Kidney (tissue), 14 donors: ENCODE data around the gene SCN4A. TPM values are rescaled to one million over a fixed set of nuclear protein-coding genes. Genes with fewer than 3 reads are reported as not detected.

Source experiments
- DNase-seq, 5 donors: peaks; one replicate each; pipeline ENCODE4 v3.0.0-alpha.2; 2013 to 2020
- FAIRE-seq: peaks from 2 replicates; lab custom pipeline; 2012; peaks lifted over from hg19 to GRCh38; lab: Jason Lieb, UNC
- H3K27ac ChIP-seq, 2 donors: one replicate each; pipeline ENCODE4 v1.7.0; 2013; ENCODE audit warnings: low read depth in 2 of 2, low read length in 2 of 2, inconsistent platforms in 1 of 2
- H3K27me3 ChIP-seq: one replicate; pipeline ENCODE4 v1.7.1; 2013; ENCODE audit warnings: low read length, inconsistent platforms; ENCODE audit not compliant: control insufficient read depth, insufficient read depth
- H3K36me3 ChIP-seq, 3 donors: one replicate each; pipeline versions ENCODE4 v1.7.0 to v1.7.1; 2013; ENCODE audit warnings: low read length in 3 of 3, control low read depth in 1 of 3, inconsistent platforms in 1 of 3; ENCODE audit not compliant: insufficient read depth in 3 of 3, control insufficient read depth in 2 of 3
- H3K4me1 ChIP-seq, 3 donors: one replicate each; pipeline versions ENCODE4 v1.7.0 to v1.7.1; 2013; ENCODE audit warnings: low read length in 3 of 3, inconsistent platforms in 1 of 3, low read depth in 1 of 3; ENCODE audit not compliant: control insufficient read depth in 2 of 3, insufficient read depth in 2 of 3
- H3K4me3 ChIP-seq, 3 donors: one replicate each; pipeline versions ENCODE4 v1.7.0 to v1.8.1; 2013; ENCODE audit warnings: low read length in 3 of 3, control low read depth in 1 of 3, inconsistent platforms in 1 of 3
- H3K9ac ChIP-seq, 3 donors: one replicate each; pipeline versions ENCODE4 v1.7.0 to v1.7.1; 2013; ENCODE audit warnings: low read length in 3 of 3, control low read depth in 1 of 3, inconsistent platforms in 1 of 3
- H3K9me3 ChIP-seq, 3 donors: one replicate each; pipeline versions ENCODE4 v1.7.0 to v1.7.1; 2013; ENCODE audit warnings: low read length in 3 of 3, control low read depth in 1 of 3, inconsistent platforms in 1 of 3; ENCODE audit not compliant: control insufficient read depth in 2 of 3, insufficient read depth in 1 of 3
- intact Hi-C: fragments of 100-400 bp; cut with DNase I; formaldehyde crosslinking; loops from one replicate; pipeline ENCODE4 v1.11.1; 2022
- polyA plus RNA-seq: library from polyadenylated mRNA; stranded (reverse); fragments of 350-450 nt; fragmentation: Illumina TruSeq; extraction: RNeasy Lipid Tissue Mini Kit (QIAGEN cat#74804); gene quantifications from one replicate; pipeline ENCODE4 v1.2.3, GENCODE V29; 2014; ENCODE audit warnings: low read depth, low replicate concordance; ENCODE audit not compliant: insufficient read depth
- total RNA-seq: library from RNA; stranded (reverse); fragmentation: NEBNext Ultra II Directional; extraction: Animal tissue kit (Norgen Biotek cat#: 25700); gene quantifications from one replicate; pipeline ENCODE4 v1.2.1, GENCODE V29; 2021
- TF ChIP-seq, protein P1 (sequence below): IDR thresholded peaks from 3 replicates; pipeline ENCODE4 v1.5.1; 2012; ENCODE audit warnings: mild to moderate bottlenecking, moderate library complexity, borderline replicate concordance; ENCODE audit not compliant: insufficient read depth; ENCODE audit errors: extremely low read depth
- donor health status: control.
- donor health status: control.
- donor health status: control.
- donor health status: control.
- donor health status: control.
- donor health status: DM: yes; HTN: yes; CAD: no.
- donor health status: Normal renal cell carcinoma (clear cell type).

Gene SCN4A
- total and polyA plus RNA-seq, 2 donors from 2014 or later: 0.19 to 3.4 TPM

DNA sequence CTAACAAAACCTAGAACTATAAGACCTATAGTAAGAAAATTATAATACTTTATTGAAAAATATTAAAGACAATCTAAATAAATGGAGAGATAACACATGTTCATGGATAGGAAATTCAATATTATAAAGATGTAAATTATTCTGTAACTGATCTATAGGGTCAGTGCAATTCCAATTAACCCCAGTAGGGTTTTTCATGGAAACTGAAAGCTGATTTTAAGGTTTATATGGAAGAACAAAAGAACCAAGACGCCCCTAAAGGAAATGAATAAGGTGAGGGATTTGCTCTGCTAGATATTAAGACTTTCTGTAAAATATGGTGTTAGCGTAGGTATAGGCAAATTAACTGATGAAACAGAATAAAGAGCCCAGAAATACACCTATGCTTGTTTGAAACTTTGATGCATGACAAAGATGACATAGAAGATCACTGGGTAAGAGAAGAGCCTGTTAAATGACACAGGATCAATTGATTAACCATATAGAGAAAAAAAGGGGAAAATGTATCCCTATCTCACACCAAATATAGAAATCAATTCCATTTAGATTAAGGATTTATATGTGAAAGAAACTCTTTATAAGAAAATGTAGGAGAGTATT, 44.8 kb upstream of the SCN4A start:
- FAIRE-seq (no peak), DNase-seq (no peak)
- intact Hi-C loops: loop anchor here (10.0 kb wide), 1 partner anchor 103 kb away; the partner anchor contains the start of genes CSHL1 and GH1
- Histone ChIP-seq H3K27me3 (no peaks in the 10 kb centered on the region), H3K27ac (no peak overlapping the region), H3K36me3 (no peaks in the 10 kb centered on the region), H3K4me3 (no peak overlapping the region), H3K9me3 (no peaks in the 10 kb centered on the region), H3K4me1 (peaks cover 0 to 4% (median 0%) of the 10 kb centered on the region in 3 donors), H3K9ac (no peak overlapping the region)
- TF ChIP-seq, protein P1, sequence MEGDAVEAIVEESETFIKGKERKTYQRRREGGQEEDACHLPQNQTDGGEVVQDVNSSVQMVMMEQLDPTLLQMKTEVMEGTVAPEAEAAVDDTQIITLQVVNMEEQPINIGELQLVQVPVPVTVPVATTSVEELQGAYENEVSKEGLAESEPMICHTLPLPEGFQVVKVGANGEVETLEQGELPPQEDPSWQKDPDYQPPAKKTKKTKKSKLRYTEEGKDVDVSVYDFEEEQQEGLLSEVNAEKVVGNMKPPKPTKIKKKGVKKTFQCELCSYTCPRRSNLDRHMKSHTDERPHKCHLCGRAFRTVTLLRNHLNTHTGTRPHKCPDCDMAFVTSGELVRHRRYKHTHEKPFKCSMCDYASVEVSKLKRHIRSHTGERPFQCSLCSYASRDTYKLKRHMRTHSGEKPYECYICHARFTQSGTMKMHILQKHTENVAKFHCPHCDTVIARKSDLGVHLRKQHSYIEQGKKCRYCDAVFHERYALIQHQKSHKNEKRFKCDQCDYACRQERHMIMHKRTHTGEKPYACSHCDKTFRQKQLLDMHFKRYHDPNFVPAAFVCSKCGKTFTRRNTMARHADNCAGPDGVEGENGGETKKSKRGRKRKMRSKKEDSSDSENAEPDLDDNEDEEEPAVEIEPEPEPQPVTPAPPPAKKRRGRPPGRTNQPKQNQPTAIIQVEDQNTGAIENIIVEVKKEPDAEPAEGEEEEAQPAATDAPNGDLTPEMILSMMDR: no peak

DNA sequence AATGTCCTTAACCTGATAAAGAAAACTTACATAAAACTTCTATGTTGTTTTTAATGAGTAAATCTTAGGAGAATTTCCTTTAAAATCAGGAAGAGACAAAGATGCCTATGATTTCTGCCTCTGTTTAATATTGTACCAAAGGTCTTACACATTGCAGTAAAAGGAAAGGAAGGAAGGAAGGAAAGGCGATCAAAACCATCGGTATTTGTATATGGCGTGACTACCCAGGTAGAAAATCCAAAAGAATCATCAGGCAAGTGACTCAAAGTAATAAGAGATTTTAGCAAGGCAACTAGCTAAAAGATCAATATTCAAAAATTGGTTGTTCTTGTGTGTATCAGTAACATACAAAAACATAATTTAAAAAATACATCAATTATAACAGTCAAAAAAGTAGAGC, 44.3 kb upstream of the SCN4A start:
- Histone ChIP-seq H3K9me3 (no peaks in the 10 kb centered on the region), H3K4me3 (no peak overlapping the region), H3K9ac (peak overlapping the region in 1 of 3 donors; percentile 19), H3K4me1 (peaks cover 0 to 4% (median 0%) of the 10 kb centered on the region in 3 donors), H3K27me3 (no peaks in the 10 kb centered on the region), H3K27ac (peak overlapping the region in 1 of 2 donors; percentile 13), H3K36me3 (no peaks in the 10 kb centered on the region)
- FAIRE-seq (no peak), DNase-seq (no peak)
- TF ChIP-seq, protein P1: no peak
- intact Hi-C loops: loop anchor here (10.0 kb wide), 1 partner anchor 102 kb away; the partner anchor contains the start of genes CSHL1 and GH1

DNA sequence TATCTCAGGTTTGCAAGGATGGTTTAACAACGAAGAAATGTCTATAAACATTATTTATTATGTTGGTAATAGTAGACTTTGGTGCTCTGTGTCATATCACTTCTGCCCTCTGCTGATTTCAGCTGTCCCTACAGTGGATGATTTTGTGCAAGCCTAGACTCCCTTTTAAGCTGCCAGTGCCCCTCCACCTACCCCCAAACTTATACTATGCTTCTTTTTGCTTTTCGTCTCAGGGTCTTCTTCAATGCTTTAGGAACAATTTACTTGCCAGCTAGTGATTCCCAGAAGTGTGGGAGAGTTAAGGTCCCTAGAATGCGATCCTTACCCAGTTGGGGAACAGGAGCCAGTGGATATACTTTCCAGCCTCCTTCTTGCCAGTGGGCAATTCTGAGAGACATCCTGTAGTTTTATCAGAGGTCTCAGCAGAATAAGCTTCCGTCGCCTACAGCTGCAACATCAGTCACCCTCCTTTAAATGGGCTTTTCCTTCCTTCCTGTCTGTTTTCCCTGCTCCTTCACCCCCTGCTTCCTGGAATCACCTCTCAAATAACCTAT, 43.6 kb upstream of the SCN4A start:
- DNase-seq: no peak
- TF ChIP-seq, protein P1: no peak
- H3K9me3 ChIP-seq: no peaks in the 10 kb centered on the region
- peak overlapping the region; percentile 13 to 36 for H3K27ac ChIP-seq
- H3K36me3 ChIP-seq: no peaks in the 10 kb centered on the region
- H3K27me3 ChIP-seq: no peaks in the 10 kb centered on the region
- H3K9ac ChIP-seq: no peak overlapping the region
- H3K4me3 ChIP-seq: peak overlapping the region in 1 of 3 donors; percentile 29
- peaks cover 0 to 4% (median 0%) of the 10 kb centered on the region in 3 donors for H3K4me1 ChIP-seq
- FAIRE-seq: no peak
- intact Hi-C loops: loop anchor here (10.0 kb wide), 1 partner anchor 102 kb away; the partner anchor contains the start of genes CSHL1 and GH1
